IMR-90 (cell line): ENCODE results near the gene CNPY2.

Experiments
- BHLHE40 ChIP-seq: fragments of 150-350 bp; IDR thresholded peaks from 2 replicates; pipeline ENCODE4 v1.6.1; 2016; ENCODE audit warnings: mild to moderate bottlenecking, low read depth, low read length
- CEBPB ChIP-seq: IDR thresholded peaks from 2 replicates; pipeline ENCODE4 v1.6.1; 2012; ENCODE audit warnings: low read depth, low read length, improper control_type of control experiment
- CTCF ChIP-seq: conservative IDR thresholded peaks from 2 replicates; pipeline ENCODE4 v1.5.1; 2012; ENCODE audit warnings: mild to moderate bottlenecking, low read depth, low read length, improper control_type of control experiment
- ELK1 ChIP-seq: fragments of 150-350 bp; IDR thresholded peaks from 2 replicates; pipeline ENCODE4 v1.6.1; 2016; ENCODE audit warnings: low read depth, mild to moderate bottlenecking, low read length, moderate library complexity, borderline replicate concordance
- FOS ChIP-seq: fragments of 150-350 bp; IDR thresholded peaks from 2 replicates; pipeline ENCODE4 v1.6.1; 2016; ENCODE audit warnings: low read depth, low read length
- MXI1 ChIP-seq: IDR thresholded peaks from 2 replicates; pipeline ENCODE4 v1.6.1; 2012; ENCODE audit warnings: low read depth, mild to moderate bottlenecking, low read length, moderate library complexity, borderline replicate concordance
- POLR2A ChIP-seq: IDR thresholded peaks from 2 replicates; pipeline ENCODE4 v1.6.1; 2012; ENCODE audit warnings: mild to moderate bottlenecking, low read depth, low read length
- RAD21 ChIP-seq: IDR thresholded peaks from 2 replicates; pipeline ENCODE4 v1.6.1; 2012; ENCODE audit warnings: low read length, improper control_type of control experiment
- RCOR1 ChIP-seq: IDR thresholded peaks from 2 replicates; pipeline ENCODE4 v1.6.1; 2012; ENCODE audit warnings: mild to moderate bottlenecking, low read length, improper control_type of control experiment; ENCODE audit not compliant: insufficient replicate concordance
- SMC3 ChIP-seq: fragments of 150-350 bp; IDR thresholded peaks from 2 replicates; pipeline ENCODE4 v1.6.1; 2016; ENCODE audit warnings: low read depth, mild to moderate bottlenecking, antibody characterized with exemption, low read length, moderate library complexity
- USF2 ChIP-seq: fragments of 150-350 bp; IDR thresholded peaks from 2 replicates; pipeline ENCODE4 v1.6.1; 2017; ENCODE audit warnings: mild to moderate bottlenecking, antibody characterized with exemption, low read length, low read depth

GRCh38 chr12:56350662-56351061, 34.9 kb upstream of the CNPY2 start:
- TF ChIP-seq CTCF (no peak), POLR2A (no peak), SMC3 (no peak), CEBPB (no peak), FOS (no peak), ELK1 (no peak), MXI1 (no peak), BHLHE40 (no peak), RCOR1 (no peak), RAD21 (no peak), USF2 (no peak)
